Smooth muscle cell (in vitro differentiated cells): ENCODE results near the gene COPS2. TPM values are rescaled to one million over a fixed set of nuclear protein-coding genes. Genes with fewer than 3 reads are reported as not detected.
"Not testable (repeated sequence)": the region's sequence is repeated elsewhere in the genome, so short reads cannot be mapped to it uniquely, and the experiment has no call there.

Source experiments
- DNase-seq: peaks from one replicate; lab custom pipeline; 2025; ENCODE audit not compliant: unreplicated experiment; lab: John Stamatoyannopoulos, UW
- H2AFZ ChIP-seq: fragments of 200-600 bp; sonication (generic); 2 replicates; pipeline ENCODE4 v1.6.0; 2016; ENCODE audit warnings: antibody characterized with exemption, low read depth, mild to moderate bottlenecking
- H3F3A ChIP-seq: fragments of 200-600 bp; sonication (generic); 2 replicates; pipeline ENCODE4 v1.6.0; 2017; ENCODE audit warnings: antibody characterized with exemption, low read depth
- H3K27ac ChIP-seq: fragments of 200-600 bp; sonication (generic); 2 replicates; pipeline ENCODE4 v1.5.1; 2016; ENCODE audit warnings: low read depth, mild to moderate bottlenecking
- H3K27me3 ChIP-seq: fragments of 200-600 bp; sonication (generic); 2 replicates; pipeline ENCODE4 v1.6.1; 2016; ENCODE audit warnings: low read depth, mild to moderate bottlenecking
- H3K36me3 ChIP-seq: fragments of 200-600 bp; sonication (generic); 2 replicates; pipeline ENCODE4 v1.5.1; 2016; ENCODE audit warnings: low read depth
- H3K4me1 ChIP-seq: fragments of 200-600 bp; sonication (generic); 2 replicates; pipeline ENCODE4 v1.5.1; 2016; ENCODE audit warnings: low read depth
- H3K4me2 ChIP-seq: fragments of 200-600 bp; sonication (generic); 2 replicates; pipeline ENCODE4 v1.6.0; 2016; ENCODE audit warnings: mild to moderate bottlenecking
- H3K4me3 ChIP-seq: fragments of 200-600 bp; sonication (generic); 2 replicates; pipeline ENCODE4 v1.5.1; 2016; ENCODE audit warnings: mild to moderate bottlenecking
- H3K79me2 ChIP-seq: fragments of 200-600 bp; sonication (generic); 2 replicates; pipeline ENCODE4 v1.6.0; 2016; ENCODE audit warnings: low read depth, mild to moderate bottlenecking
- H3K9ac ChIP-seq: fragments of 200-600 bp; sonication (generic); 2 replicates; pipeline ENCODE4 v1.6.0; 2016; ENCODE audit warnings: low read depth
- H3K9me3 ChIP-seq: fragments of 200-600 bp; sonication (generic); replicated peaks from 2 replicates; pipeline ENCODE4 v1.5.1; 2016; ENCODE audit warnings: low read depth
- H4K20me1 ChIP-seq: fragments of 200-600 bp; sonication (generic); 2 replicates; pipeline ENCODE4 v1.6.0; 2016; ENCODE audit warnings: low read depth
- WGBS: methylation state at CpG from one replicate; pipeline ENCODE4 v1.1.7; 2016; ENCODE audit warnings: low lambda C conversion rate; 5-methylcytosine and 5-hydroxymethylcytosine counted together
- polyA plus RNA-seq: library from polyadenylated mRNA; unstranded; fragments of >200 nt; fragmentation: Nextera tagmentation; extraction: Ambion mirVana; gene quantifications from 2 replicates; pipeline ENCODE4 v1.2.1, GENCODE V29; 2016
- total RNA-seq: library from RNA; depleted of rRNA; stranded (reverse); fragments of >200 nt; gene quantifications from 2 replicates; pipeline ENCODE4 v1.2.3, GENCODE V29; 2014
- TF ChIP-seq, protein P1 (sequence below): fragments of 200-600 bp; sonication (generic); IDR thresholded peaks from 2 replicates; pipeline ENCODE4 v1.5.1; 2017; ENCODE audit warnings: borderline replicate concordance, mild to moderate bottlenecking, antibody characterized with exemption; ENCODE audit not compliant: insufficient read depth, poor library complexity, severe bottlenecking

Gene COPS2
- total and polyA plus RNA-seq, 2 experiments from 2014 or later: 21.5 to 88.0 TPM

DNA sequence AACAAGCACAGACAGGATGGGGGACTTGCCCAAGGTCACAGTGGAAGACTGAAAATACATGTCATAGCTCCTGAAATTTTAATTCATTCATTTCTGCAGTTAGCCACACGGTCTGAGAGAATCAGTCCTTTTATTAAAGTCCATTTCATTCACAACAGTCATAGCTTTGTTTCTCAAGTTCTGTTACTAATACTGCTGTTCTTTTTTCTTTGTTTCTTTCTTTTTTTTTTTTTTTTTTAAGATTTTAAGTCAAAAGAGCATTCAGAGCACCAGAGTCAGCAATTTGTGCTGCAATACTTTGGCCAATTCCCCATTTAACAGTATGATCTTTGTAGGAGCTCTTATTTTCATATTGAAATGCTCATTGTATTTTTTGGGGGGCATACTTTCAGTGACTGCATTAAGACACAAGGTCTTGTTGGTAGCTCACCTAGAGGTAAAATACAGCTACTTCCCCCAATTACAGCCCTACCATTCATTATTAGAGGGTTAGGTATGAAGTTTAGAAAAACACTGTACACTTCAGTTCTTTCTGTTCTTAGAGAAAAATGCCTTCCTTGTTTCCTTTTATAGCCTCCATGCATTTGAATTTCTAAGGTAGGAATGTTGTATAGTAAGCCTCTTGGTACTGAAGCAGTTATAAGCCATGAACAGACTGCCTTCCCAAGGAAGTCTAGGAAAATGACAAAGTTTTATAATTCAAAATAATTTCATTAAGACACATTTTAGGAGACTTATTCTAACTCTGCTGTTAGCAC, 24.2 kb upstream of the COPS2 start:
- Histone ChIP-seq H3K27me3 (no peaks in the 10 kb centered on the region), H3K4me1 (no peaks in the 10 kb centered on the region), H3K9ac (no peak overlapping the region), H4K20me1 (peaks cover 7% of the 10 kb centered on the region), H3K79me2 (peaks cover 19% of the 10 kb centered on the region), H2AFZ (no peak overlapping the region), H3K4me2 (no peak overlapping the region), H3K36me3 (no peaks in the 10 kb centered on the region), H3K9me3 (no peaks in the 10 kb centered on the region), H3K27ac (no peak overlapping the region), H3F3A (no peaks in the 10 kb centered on the region), H3K4me3 (no peak overlapping the region)
- DNase-seq: no peak
- TF ChIP-seq, protein P1, sequence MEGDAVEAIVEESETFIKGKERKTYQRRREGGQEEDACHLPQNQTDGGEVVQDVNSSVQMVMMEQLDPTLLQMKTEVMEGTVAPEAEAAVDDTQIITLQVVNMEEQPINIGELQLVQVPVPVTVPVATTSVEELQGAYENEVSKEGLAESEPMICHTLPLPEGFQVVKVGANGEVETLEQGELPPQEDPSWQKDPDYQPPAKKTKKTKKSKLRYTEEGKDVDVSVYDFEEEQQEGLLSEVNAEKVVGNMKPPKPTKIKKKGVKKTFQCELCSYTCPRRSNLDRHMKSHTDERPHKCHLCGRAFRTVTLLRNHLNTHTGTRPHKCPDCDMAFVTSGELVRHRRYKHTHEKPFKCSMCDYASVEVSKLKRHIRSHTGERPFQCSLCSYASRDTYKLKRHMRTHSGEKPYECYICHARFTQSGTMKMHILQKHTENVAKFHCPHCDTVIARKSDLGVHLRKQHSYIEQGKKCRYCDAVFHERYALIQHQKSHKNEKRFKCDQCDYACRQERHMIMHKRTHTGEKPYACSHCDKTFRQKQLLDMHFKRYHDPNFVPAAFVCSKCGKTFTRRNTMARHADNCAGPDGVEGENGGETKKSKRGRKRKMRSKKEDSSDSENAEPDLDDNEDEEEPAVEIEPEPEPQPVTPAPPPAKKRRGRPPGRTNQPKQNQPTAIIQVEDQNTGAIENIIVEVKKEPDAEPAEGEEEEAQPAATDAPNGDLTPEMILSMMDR: no peak
- 97% methylated on average over 1 of the region's 1 CpG for WGBS

DNA sequence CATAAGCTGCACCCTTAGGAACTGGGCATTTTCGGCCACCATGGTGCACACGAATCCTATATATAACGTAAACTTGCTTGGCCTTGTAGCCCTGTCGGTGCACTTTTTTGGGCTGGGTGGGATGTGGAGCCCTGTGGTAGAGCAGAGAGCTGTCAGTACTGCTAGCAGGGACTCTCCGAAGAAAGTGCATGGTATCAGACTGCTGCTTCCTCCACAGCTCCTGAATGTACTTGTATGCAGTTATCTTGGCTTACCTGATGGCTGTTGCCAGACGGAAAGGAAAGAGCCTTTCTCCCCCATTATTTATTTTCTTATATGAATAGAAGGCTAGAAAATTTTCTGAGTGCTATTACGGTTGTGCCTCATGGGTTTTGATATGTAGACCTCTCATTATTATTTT, 23.1 kb upstream of the COPS2 start:
- WGBS: 86% methylated on average over 7 of the region's 7 CpGs
- no peak for DNase-seq
- TF ChIP-seq, protein P1: no peak
- no peaks in the 10 kb centered on the region for H3F3A ChIP-seq
- H3K79me2 ChIP-seq: peaks cover 25% of the 10 kb centered on the region
- H3K9ac ChIP-seq: no peak overlapping the region
- no peak overlapping the region for H2AFZ ChIP-seq
- no peak overlapping the region for H3K4me2 ChIP-seq
- H4K20me1 ChIP-seq: peaks cover 7% of the 10 kb centered on the region
- no peaks in the 10 kb centered on the region for H3K36me3 ChIP-seq
- H3K9me3 ChIP-seq: no peaks in the 10 kb centered on the region
- no peak overlapping the region for H3K4me3 ChIP-seq
- H3K27me3 ChIP-seq: no peaks in the 10 kb centered on the region
- H3K27ac ChIP-seq: no peak overlapping the region
- no peaks in the 10 kb centered on the region for H3K4me1 ChIP-seq

GRCh38 chr15:49175582-49176397, 20.4 kb upstream of the COPS2 start:
- H4K20me1 ChIP-seq, H3K4me1 ChIP-seq, H2AFZ ChIP-seq, H3K27me3 ChIP-seq, H3K4me3 ChIP-seq, H3F3A ChIP-seq, H3K27ac ChIP-seq, H3K9ac ChIP-seq, H3K9me3 ChIP-seq, DNase-seq, H3K36me3 ChIP-seq, H3K4me2 ChIP-seq: not testable (repeated sequence)
- 96% methylated on average over 6 of the region's 6 CpGs for WGBS
- H3K79me2 ChIP-seq: peaks cover 44% of the 10 kb centered on the region

DNA sequence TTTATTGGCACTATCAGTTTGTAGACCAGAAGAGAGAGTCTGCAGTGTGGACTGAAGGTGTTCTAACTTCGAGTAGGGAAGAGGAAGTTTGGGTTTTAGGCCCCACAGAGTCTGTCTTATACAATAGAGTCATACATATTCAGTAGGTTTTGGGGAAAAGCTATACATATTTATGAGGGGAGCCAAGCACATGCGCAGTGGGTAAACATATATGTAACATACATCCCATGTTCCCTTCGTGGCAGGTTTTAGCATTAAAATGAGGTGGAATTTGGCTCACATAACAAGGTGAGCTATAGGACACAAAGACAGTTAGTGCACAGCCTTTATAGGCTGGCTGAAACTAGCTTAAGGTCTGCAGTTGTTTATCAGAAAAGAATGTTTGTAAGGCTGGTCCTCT, 19.5 kb upstream of the COPS2 start:
- Histone ChIP-seq H3K4me2 (no peak overlapping the region), H3K36me3 (no peaks in the 10 kb centered on the region), H2AFZ (no peak overlapping the region), H3K9me3 (no peaks in the 10 kb centered on the region), H3K4me3 (no peak overlapping the region), H3K9ac (no peak overlapping the region), H3K79me2 (peaks cover 44% of the 10 kb centered on the region), H3K4me1 (peaks cover 7% of the 10 kb centered on the region), H3K27me3 (no peaks in the 10 kb centered on the region), H3F3A (no peaks in the 10 kb centered on the region), H3K27ac (no peak overlapping the region), H4K20me1 (peaks cover 7% of the 10 kb centered on the region)
- TF ChIP-seq, protein P1: no peak
- no peak for DNase-seq
- WGBS: 99% methylated on average over 3 of the region's 3 CpGs
